Measurements from ENCODE around the gene LNX1. TPM values are rescaled to one million over a fixed set of nuclear protein-coding genes. Genes with fewer than 3 reads are reported as not detected.

LNX1 gene
- total and polyA plus RNA-seq, 7 donors, result 2.3 to 7.9 (median 4.6) TPM

- WGBS, 2 donors, result 92 to 94% methylated on average over 1 of the region's 1 CpG
These were observed 149.7 kb downstream of the LNX1 start for GRCh38 chr4:53441564-53441963.

GRCh38 chr4:53436251-53436650, 155.0 kb downstream of the LNX1 start:
- no peaks in the 10 kb centered on the region for H3K4me1 ChIP-seq
- H3K27me3 ChIP-seq, result no peaks in the 10 kb centered on the region
- H3K9me3 ChIP-seq, result no peaks in the 10 kb centered on the region
- H3K36me3 ChIP-seq, result peaks cover 0 to 20% (median 0%) of the 10 kb centered on the region in 4 donors
- H3K4me3 ChIP-seq, result no peak overlapping the region
- TF ChIP-seq EP300 (IDR thresholded peaks at IDR 0.05) (no peak), CTCF (IDR thresholded peaks at IDR 0.05) (no peak), POLR2AphosphoS5 (IDR thresholded peaks at IDR 0.05) (no peak), POLR2A (IDR thresholded peaks at IDR 0.05) (no peak)
- 94 to 96% methylated on average over 1 of the region's 1 CpG for WGBS, 2 donors
- intact Hi-C loops (cut with DNase I), result no loop called here
- H3K27ac ChIP-seq, result no peak overlapping the region
- DNase-seq, result no peak

More at GRCh38 chr4:53441564-53441963, 149.7 kb downstream of the LNX1 start:
- H3K4me1 ChIP-seq, result no peaks in the 10 kb centered on the region
- TF ChIP-seq POLR2AphosphoS5 (IDR thresholded peaks at IDR 0.05) (no peak), POLR2A (IDR thresholded peaks at IDR 0.05) (no peak), CTCF (IDR thresholded peaks at IDR 0.05) (no peak), EP300 (IDR thresholded peaks at IDR 0.05) (no peak)
- H3K9me3 ChIP-seq, result no peaks in the 10 kb centered on the region
- H3K27ac ChIP-seq, result no peak overlapping the region
- no peak for DNase-seq
- intact Hi-C loops (cut with DNase I), result no loop called here
- peaks cover 0 to 39% (median 0%) of the 10 kb centered on the region in 4 donors for H3K36me3 ChIP-seq
- H3K27me3 ChIP-seq, result no peaks in the 10 kb centered on the region
- H3K4me3 ChIP-seq, result no peak overlapping the region

- no peak overlapping the region for H3K4me3 ChIP-seq
- H3K27ac ChIP-seq, result no peak overlapping the region
- no peaks in the 10 kb centered on the region for H3K27me3 ChIP-seq
- 88 to 95% methylated on average over 4 of the region's 4 CpGs for WGBS, 2 donors
- no peaks in the 10 kb centered on the region for H3K9me3 ChIP-seq
- TF ChIP-seq POLR2AphosphoS5 (IDR thresholded peaks at IDR 0.05) (no peak), EP300 (IDR thresholded peaks at IDR 0.05) (no peak)
- peaks cover 0 to 52% (median 8%) of the 10 kb centered on the region in 4 donors for H3K36me3 ChIP-seq
- DNase-seq, result no peak
- H3K4me1 ChIP-seq, result no peaks in the 10 kb centered on the region
- intact Hi-C loops (cut with DNase I), result no loop called here
These were observed 158.5 kb downstream of the LNX1 start for GRCh38 chr4:53432528-53433424.

- Histone ChIP-seq H3K9me3 (no peaks in the 10 kb centered on the region), H3K4me1 (no peaks in the 10 kb centered on the region), H3K27ac (no peak overlapping the region), H3K36me3 (peaks cover 0 to 62% (median 8%) of the 10 kb centered on the region in 4 donors), H3K4me3 (no peak overlapping the region), H3K27me3 (no peaks in the 10 kb centered on the region)
- no peak for TF ChIP-seq POLR2A (IDR thresholded peaks at IDR 0.05)
- no peak for TF ChIP-seq EP300 (IDR thresholded peaks at IDR 0.05)
- TF ChIP-seq POLR2AphosphoS5 (IDR thresholded peaks at IDR 0.05), result no peak
- TF ChIP-seq CTCF (IDR thresholded peaks at IDR 0.05), result no peak
- 76 to 89% methylated on average over 5 of the region's 5 CpGs for WGBS, 2 donors
- intact Hi-C loops (cut with DNase I), result no loop called here
- no peak for DNase-seq
These were observed 160.2 kb downstream of the LNX1 start for GRCh38 chr4:53431052-53431451.

GRCh38 chr4:53427366-53427765, 163.9 kb downstream of the LNX1 start:
- H3K4me3 ChIP-seq, result no peak overlapping the region
- TF ChIP-seq EP300 (IDR thresholded peaks at IDR 0.05) (no peak), CTCF (IDR thresholded peaks at IDR 0.05) (no peak), POLR2A (IDR thresholded peaks at IDR 0.05) (no peak), POLR2AphosphoS5 (IDR thresholded peaks at IDR 0.05) (no peak)
- H3K27ac ChIP-seq, result no peak overlapping the region
- intact Hi-C loops (cut with DNase I), result no loop called here
- no peaks in the 10 kb centered on the region for H3K4me1 ChIP-seq
- H3K27me3 ChIP-seq, result no peaks in the 10 kb centered on the region
- H3K36me3 ChIP-seq, result peaks cover 0 to 61% (median 8%) of the 10 kb centered on the region in 4 donors
- no peak for DNase-seq
- H3K9me3 ChIP-seq, result no peaks in the 10 kb centered on the region

All from sigmoid colon (tissue), 7 donors.